GM19193 (cell line): ENCODE data around the gene REXO2.

Experiments
- POLR2A ChIP-seq: IDR thresholded peaks from 4 replicates; pipeline ENCODE4 v1.6.1; 2011; ENCODE audit not compliant: insufficient read depth, insufficient read length; ENCODE audit errors: extremely low read depth

REXO2 gene

DNA sequence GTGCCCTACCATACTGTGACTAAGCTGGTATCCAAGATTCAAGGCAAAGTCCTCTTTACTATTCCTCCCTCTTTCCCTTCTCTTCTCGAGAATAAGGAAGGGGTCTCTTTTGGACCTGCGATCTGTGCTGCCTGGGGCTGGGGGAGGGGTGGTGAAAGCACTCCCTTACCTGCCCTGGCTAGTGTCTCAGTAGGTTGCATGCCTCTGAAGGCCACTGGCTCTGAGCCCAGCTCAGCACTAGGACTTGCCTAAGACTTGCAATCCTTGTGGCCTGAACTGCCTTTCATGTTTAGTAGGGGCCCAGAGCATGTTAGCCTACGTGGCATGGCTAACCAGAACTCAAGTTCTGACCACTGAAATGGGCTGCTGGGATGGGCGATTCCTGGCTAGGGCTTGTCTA lies 13.0 kb upstream of the REXO2 start:
- TF ChIP-seq POLR2A: no peak

DNA sequence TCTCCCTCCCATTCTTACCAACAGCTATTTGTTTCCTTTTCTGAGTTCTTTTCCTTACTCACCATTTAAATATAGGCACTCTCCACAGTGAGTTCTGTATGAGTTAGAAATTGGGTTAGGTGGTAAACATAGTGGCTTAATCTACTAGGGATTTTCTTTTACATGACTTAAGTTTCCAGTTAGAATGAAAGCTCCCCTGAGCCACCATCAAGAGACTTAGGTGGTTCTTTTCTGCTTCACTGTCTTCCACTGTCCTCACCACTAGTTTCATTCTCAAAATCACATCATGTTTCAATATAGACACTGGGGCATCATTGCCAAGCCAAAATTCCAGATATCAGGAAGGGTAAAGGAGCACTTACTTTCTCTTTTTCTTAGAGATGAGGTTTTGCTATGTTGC lies 9.0 kb upstream of the REXO2 start:
- no peak for TF ChIP-seq POLR2A

DNA sequence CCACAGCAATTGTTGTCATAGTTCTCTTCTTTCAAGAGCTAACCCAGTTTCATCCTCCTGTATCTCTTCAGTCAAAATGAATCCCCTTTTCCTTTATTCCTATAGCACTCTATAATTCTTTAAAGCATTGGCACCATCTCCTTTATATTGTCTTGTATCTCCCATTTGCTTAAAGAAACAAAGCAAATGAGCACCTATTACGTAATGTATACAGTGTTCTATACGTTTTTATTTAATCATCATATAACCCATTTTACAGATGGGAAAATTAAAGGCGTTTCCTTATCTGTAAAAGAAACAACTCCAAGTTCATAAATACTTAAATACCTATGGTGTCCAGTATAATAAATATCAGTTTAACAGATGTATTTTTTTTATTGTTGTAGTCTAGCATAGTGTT lies 6.4 kb upstream of the REXO2 start:
- TF ChIP-seq POLR2A: no peak

DNA sequence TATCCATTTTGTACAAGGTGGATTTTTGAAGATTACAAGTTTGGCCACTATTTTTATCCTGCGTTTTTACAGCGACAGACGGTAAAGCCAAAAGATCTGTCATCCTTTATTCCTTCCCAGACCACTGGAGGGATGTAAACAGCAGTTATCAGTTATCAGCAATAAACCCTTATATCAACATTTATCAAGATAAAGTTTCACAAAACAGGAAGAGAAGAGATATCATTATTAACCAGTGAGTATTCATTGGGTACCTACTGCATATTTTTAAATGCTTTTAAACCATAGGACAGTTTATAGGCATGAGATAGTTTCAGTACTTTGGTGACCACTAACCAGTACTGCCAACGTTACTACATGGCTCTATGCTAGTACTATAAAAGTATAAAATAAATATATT lies 5.9 kb upstream of the REXO2 start:
- TF ChIP-seq POLR2A: no peak

DNA sequence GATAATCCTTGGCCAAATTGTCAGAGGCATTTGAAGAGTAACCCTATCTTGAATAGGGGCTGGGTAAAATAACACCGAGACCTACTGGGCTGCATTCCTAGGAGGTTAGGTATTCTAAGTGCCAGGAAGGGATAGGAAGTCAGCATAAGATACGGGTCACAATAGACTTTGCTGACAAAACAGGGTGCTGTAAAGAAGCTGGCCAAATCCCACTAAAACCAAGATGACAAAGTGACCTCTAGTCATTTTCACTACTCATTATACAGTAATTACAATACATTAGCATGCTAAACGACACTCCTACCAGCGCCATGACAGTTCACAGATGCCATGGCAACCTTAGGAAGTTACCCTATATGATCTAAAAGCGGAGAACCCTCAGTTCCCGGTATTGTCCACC lies 964 bp upstream of the REXO2 start:
- TF ChIP-seq POLR2A: no peak

DNA sequence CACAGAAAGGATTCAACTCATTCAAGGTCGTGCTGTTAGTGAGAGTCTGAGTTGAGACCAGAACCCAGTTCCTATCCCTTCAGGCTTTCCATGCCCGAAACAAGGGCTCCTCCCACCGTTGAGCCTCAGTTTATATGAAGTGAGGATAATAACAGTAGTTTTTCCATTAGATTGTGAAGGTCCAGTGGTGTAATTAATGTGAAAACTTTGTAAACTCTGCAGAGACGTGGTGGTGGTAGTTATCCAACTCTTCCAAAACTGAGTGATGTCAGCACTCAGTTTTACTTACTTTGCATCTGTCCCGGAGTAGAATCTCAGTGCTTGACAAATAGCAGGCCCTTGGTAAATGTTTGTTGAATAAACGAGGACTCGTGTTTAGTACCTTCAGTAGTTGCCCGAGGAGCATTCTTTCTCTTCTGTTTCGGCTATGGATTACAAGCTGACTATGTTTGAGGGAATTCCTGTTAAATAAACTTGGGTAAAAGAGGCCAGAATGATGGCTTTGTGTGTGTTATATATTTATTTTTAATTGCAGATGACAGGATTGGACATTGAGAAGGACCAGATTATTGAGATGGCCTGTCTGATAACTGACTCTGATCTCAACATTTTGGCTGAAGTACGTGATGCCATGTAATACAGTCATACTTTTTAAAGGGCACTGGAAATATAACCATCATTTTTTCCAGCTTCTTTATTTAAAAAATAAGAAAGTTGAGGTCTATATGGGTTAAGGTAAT lies 1.0 kb downstream of the REXO2 start:
- TF ChIP-seq POLR2A: no peak

DNA sequence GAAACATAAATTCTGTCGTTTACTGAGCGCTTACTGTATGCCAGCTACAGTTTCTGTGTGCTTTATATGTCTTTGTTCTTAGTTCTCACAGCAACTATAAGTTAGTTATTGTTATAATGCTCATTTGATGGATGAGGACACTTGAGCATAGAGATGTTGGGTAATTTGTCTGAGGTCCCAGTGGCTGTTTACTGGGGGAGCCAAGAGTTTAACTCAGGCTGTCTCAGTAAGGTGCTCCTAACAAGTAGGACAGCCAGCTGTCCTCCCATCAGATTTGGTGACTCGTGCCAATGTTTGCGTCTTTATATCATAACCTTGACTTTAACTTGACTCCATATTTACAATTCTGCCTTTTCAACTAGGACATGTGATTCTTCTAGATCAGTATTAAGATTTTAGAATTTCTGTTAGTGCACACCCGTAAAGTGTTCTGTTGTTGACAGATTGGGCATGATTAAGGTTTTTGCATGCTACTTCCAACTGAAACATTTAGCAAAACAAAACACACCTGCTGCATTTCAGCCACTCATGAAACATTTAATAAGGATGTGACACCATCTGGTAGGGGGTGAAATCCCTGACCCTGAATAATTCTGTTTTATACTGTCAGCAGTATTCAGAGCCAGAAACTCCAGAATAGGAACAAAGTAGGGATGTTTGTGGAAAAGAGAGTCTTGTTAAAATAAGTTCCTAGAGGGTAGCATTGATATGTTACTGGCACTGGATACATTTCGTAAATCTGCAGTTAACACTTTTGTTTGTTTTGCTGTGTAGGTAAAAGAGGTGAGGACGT lies 1.9 kb downstream of the REXO2 start:
- no peak for TF ChIP-seq POLR2A

DNA sequence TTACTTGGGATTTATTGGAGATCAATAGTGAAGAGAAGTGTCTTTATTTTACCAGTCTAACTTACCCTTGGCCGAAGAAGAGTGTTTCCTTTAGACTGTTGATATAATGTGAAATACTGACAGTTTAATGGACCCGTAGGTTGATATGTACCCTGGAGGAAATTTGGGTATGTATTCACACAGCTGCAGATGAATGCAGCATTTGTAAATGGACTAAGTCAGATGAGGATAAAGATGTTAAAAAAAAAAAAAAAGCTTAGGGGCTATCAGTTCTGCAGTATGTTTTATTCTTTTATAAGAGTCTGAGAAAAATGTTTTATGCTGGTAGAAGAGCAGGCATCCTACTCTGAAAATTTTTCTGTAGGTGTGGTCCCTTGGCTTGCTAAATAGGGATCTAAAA lies 2.7 kb downstream of the REXO2 start:
- TF ChIP-seq POLR2A: no peak

DNA sequence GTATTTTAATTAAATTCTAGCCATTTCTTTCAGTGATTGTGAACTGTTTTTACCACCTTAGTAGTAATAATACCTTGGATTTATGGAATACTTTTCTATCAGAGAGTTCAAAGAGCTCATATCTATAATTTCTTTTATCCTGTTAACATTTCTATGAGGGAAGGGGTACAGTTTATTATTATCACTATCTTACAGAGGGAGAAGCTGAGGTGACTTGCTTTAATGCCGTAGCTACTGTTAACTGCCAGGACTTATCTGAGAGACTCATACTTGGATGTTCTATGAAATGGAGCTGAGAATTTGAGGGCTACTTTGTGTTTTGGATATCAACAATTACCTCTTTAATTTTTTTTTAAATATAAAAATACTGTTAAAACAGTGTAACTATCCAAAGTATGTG lies 3.3 kb downstream of the REXO2 start:
- no peak for TF ChIP-seq POLR2A

DNA sequence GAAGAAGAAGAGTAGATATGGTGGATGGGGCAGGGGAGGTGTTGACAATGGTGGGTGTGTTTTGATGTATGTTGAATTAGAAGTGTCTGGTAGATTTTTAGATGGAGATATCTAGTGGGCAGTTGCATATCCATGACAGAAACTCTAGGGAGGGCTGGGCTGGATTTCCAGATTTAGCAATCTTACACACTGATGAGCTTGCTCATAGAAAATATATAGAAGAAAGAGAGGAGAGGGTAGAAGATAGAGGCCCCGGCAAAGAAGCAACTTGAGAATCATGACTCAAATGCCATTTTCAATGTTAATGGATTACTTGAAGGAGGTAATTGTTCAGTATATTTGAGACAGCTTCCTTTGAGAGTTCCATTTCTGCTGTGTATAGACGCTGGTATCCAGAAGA lies 8.2 kb downstream of the REXO2 start:
- TF ChIP-seq POLR2A: no peak

DNA sequence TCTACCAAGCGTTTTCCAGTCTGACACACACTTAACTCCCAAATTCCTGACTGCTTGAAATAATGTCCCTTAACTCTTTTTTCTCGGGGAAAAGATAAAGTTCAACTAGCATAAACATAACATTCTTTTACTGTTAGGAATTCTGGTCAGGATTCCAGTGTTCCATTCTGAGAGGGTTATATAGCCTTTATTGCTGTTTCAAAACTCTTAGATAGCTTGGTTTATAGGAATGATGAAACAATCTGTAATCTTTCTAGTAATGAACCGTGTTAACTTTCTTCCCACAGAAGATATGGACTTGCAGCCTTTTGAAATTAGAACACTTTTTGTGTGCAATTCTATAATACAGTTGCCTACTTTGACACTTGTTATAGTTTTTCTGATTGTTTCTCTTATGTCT lies 8.6 kb downstream of the REXO2 start:
- no peak for TF ChIP-seq POLR2A

DNA sequence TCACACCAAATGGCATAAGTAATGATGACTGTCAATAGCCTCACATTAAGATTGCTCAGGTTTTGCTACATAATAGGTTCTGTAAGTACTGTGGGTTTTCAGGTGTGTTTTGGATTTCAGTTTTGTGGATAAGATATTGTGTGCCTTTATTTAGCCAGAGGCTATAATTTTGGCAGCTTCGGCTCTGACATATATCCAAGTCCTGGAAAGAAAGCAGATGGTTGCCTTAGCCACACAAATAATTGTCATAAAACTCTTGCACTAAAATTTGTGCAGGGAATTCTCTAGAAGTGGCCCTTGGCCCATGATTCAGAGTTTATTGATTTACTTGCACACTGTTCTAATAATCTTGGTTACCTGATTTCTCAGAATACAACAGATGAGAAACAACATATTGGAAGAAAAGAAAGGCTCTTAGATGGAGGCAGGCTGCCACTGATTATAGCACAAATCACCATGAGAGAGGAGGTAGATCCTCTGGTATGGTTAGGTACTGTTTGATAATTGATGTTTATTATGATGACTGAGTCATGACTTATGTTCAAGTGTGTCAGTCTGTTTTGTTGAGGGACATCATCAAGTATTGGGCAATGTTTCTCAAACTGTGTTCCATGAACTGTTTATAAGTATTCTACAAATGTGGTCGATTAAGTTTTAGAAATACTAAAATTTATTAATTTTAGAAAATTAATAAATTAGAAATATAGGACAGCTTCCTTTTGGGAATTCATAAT lies 9.6 kb downstream of the REXO2 start:
- TF ChIP-seq POLR2A: no peak

DNA sequence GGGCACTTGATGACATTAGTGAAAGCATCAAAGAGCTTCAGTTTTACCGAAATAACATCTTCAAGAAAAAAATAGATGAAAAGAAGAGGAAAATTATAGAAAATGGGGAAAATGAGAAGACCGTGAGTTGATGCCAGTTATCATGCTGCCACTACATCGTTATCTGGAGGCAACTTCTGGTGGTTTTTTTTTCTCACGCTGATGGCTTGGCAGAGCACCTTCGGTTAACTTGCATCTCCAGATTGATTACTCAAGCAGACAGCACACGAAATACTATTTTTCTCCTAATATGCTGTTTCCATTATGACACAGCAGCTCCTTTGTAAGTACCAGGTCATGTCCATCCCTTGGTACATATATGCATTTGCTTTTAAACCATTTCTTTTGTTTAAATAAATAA lies 10.6 kb downstream of the REXO2 start:
- no peak for TF ChIP-seq POLR2A

DNA sequence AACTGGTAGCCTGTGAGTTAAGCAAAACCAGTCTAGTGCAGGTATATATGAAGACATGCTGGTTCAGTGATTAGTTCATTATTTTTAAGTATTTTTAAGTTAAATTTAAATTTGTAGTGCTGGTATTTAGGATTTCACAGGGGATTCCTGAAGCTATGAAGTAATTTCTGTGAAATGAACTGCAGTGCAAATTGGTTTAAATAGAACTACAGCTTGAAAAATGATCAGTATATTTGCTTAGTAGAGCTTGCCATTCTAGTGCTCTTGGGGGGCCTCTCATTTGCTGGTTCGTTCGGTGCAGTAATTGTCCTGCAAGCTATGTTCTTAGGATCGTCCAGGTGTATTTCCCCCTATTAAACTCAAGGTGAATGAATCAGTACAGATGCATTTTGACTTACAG lies 13.1 kb downstream of the REXO2 start:
- TF ChIP-seq POLR2A: no peak

DNA sequence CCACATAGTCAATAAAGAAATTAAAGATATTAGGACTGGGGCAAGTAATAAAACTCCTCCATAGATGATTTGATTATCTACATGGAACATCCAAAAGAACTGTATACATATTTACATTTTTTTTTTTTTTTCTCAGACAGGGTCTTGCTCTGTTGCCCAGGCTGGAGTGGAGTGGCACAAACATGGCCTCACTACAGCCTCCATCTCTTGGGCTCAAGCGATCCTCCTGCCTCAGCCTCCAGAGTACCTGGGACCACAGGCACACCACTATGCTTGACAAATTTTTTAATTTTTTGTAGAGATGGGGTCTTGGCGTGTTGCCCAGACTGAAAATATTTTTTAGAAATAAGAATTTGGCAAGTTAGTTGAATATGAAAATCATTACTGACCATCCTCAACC lies 24.7 kb downstream of the REXO2 start:
- TF ChIP-seq POLR2A: no peak

DNA sequence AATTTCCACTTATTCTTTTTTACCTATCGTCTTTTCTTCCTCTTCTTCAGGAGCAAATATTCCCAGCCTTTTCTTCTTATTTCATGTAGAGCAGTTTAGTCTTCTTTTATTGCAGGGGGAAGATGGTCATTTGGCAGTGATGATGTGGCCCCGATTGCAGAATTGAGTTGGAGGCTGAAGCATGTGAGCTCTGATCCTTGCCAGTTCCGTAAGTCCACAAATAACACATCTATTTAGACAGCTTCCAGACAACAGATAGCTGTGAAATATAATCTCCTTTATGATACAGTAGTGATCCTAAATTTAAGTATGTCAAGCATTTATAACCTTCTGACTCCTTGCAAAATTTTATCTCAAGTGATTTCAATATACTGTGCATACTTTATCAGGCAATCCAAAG lies 27.5 kb downstream of the REXO2 start:
- no peak for TF ChIP-seq POLR2A

DNA sequence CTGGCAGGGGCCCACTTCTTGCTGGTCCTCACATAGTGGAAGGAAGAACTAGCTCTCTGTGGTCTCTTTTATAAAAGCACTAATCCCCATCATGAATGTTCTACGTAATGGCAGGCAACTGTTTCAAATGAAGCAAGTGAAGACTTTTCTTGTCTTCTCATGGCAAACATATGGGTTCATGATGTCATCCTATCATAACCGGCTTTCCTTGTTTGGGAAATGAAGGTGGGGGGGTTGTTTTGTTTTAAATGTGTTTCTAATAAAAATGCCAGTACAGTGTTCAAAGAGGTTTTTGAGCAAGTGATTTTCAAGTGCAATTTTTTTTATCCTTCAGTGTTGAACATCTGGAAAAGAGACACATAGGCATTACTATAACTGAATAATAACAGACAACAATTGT lies 33.4 kb downstream of the REXO2 start:
- TF ChIP-seq POLR2A: no peak

DNA sequence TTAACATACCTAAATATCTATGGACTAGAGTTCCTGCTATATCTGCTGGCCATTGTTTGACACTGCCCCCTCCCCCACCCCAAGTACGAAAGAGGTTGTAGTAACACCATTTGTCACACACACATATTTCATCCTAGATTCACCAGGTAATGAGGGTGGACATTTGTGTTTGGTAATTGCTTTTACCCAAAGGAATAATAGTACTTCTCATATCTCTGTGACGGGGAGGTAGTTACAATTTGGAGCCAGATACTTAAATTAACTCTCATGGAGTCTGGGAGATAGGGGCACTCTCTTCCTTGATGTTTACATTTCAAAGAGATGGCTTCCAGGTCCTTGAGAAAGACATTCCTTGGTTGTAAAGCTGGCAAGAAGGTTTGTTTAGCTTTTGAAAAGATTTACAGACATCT lies 38.7 kb downstream of the REXO2 start:
- TF ChIP-seq POLR2A: no peak
